Spleen (tissue), 11 donors: ENCODE data around the gene BNIP2. TPM values are rescaled to one million over a fixed set of nuclear protein-coding genes. Genes with fewer than 3 reads are reported as not detected.

Experiments used
- DNase-seq: peaks from one replicate; pipeline ENCODE4 v3.0.0-alpha.2; 2020
- H3K27ac ChIP-seq, 8 donors: fragments of 200-600 bp; sonication (generic) in 7 of 8; 1 replicate in 4 of 8; 2 replicates in 4 of 8; pipeline versions ENCODE4 v1.5.0 to v1.8.0; 2016 to 2021; ENCODE audit warnings: inconsistent platforms in 4 of 8, mild to moderate bottlenecking in 4 of 8, moderate library complexity in 1 of 8
- H3K27me3 ChIP-seq, 7 donors: fragments of 200-600 bp; sonication (generic) in 6 of 7; replicated peaks in 1 of 7; 1 replicate in 4 of 7; 2 replicates in 3 of 7; pipeline versions ENCODE4 v1.5.0 to v1.8.0; 2016 to 2021; ENCODE audit warnings: inconsistent platforms in 3 of 7, mild to moderate bottlenecking in 1 of 7
- H3K36me3 ChIP-seq, 6 donors: fragments of 200-600 bp; sonication (generic) in 5 of 6; 1 replicate in 4 of 6; 2 replicates in 2 of 6; pipeline versions ENCODE4 v1.5.0 to v1.8.0; 2016 to 2021; ENCODE audit warnings: inconsistent platforms in 2 of 6
- H3K4me1 ChIP-seq, 6 donors: fragments of 200-600 bp; sonication (generic) in 5 of 6; 1 replicate in 3 of 6; 2 replicates in 3 of 6; pipeline versions ENCODE4 v1.5.0 to v1.8.0; 2016 to 2021; ENCODE audit warnings: inconsistent platforms in 3 of 6
- H3K4me3 ChIP-seq, 8 donors: fragments of 200-600 bp; sonication (generic) in 7 of 8; 1 replicate in 4 of 8; 2 replicates in 4 of 8; pipeline versions ENCODE4 v1.5.0 to v1.8.0; 2016 to 2021; ENCODE audit warnings: inconsistent platforms in 4 of 8, mild to moderate bottlenecking in 4 of 8, moderate library complexity in 2 of 8
- H3K9me3 ChIP-seq, 8 donors: fragments of 200-600 bp; sonication (generic) in 7 of 8; 1 replicate in 4 of 8; 2 replicates in 4 of 8; pipeline versions ENCODE4 v1.5.0 to v1.8.0; 2016 to 2021; ENCODE audit warnings: inconsistent platforms in 4 of 8
- POLR2A ChIP-seq, 3 donors: fragments of 450-650 bp; IDR thresholded peaks; one replicate each; pipeline ENCODE4 v1.5.1; 2017; ENCODE audit warnings: antibody characterized with exemption in 3 of 3, mild to moderate bottlenecking in 1 of 3
- POLR2AphosphoS5 ChIP-seq, 3 donors: sonication (generic); formaldehyde crosslinking; IDR thresholded peaks; one replicate each; pipeline ENCODE4 v1.5.1; 2017; ENCODE audit warnings: antibody characterized with exemption in 3 of 3
- WGBS, 5 donors: extraction: QIAGEN DNeasy Blood & Tissue Kit in 3 of 5; methylation state at CpG; one replicate each; pipeline versions ENCODE4 v1.1.5 to v1.1.7; 2013 to 2018; 5-methylcytosine and 5-hydroxymethylcytosine counted together
- intact Hi-C: fragments of 100-400 bp; cut with DNase I; formaldehyde crosslinking; loops from one replicate; pipeline ENCODE4 v1.15.0; 2023; ENCODE audit warnings: low total_unique reads
- polyA plus RNA-seq, 3 donors: library from polyadenylated mRNA; stranded (reverse); fragments of 200-250 nt; gene quantifications; one replicate each; pipeline ENCODE4 v1.2.1, GENCODE V29; 2013
- total RNA-seq, 7 donors: library from RNA; depleted of rRNA in 3 of 7; stranded (reverse); fragments of >200 nt in 3 of 7; fragmentation: NEBNext Ultra II Directional in 4 of 7; extraction: Animal tissue kit (Norgen Biotek cat#: 25700) in 4 of 7; gene quantifications; one replicate each; pipeline versions ENCODE4 v1.1.0 to v1.2.1, GENCODE V29; 2016 to 2021
- TF ChIP-seq, protein P1 (sequence below), 11 experiments: fragments of 200-600 bp in 7 of 11; fragments of 450-650 bp in 4 of 11; sonication (generic) in 4 of 11; IDR thresholded peaks in 8 of 11; conservative IDR thresholded peaks in 3 of 11; 1 replicate in 7 of 11; 2 replicates in 4 of 11; pipeline versions ENCODE4 v1.4.0 to v1.8.0; 2016 to 2021; ENCODE audit warnings: antibody characterized with exemption in 11 of 11, inconsistent platforms in 4 of 11, mild to moderate bottlenecking in 1 of 11
- donor health status: healthy with polysubstance abuse.
- donor health status: DM: no; HTN: no; CAD: no; lungs with moderate emphysema.
- donor health status: DM: no; HTN: no; CAD: no.
- donor health status: Bipolar disorder and iron deficiency.
- donor health status: healthy.
- donor health status: DM: no; HTN: no; CAD: no.
- donor health status: DM: yes; HTN: yes; CAD: no.

The BNIP2 gene
- total and polyA plus RNA-seq, 10 donors: 34.1 to 232 (median 107) TPM

DNA sequence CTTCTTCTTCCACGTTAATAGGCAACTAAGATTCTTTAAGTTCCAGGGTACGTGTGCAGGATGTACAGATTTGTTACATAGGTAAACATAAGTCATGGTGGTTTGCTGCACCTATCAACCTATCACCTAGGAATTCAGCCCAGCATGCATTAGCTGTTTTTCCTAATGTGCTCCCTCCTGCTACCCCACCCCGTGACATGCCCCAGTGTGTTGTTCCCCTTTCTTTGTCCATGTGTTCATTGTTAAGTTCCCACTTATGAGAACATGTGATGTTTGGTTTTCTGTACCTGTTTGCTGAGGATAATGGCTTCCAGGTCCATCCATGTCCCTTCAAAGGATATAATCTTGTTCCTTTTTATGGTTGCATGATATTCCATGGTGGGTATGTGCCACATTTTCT, 52.9 kb downstream of the BNIP2 start:
- Histone ChIP-seq H3K36me3 (peaks cover 0 to 58% (median 25%) of the 10 kb centered on the region in 6 donors), H3K27me3 (no peaks in the 10 kb centered on the region), H3K4me1 (no peaks in the 10 kb centered on the region), H3K4me3 (no peak overlapping the region), H3K9me3 (no peaks in the 10 kb centered on the region), H3K27ac (no peak overlapping the region)
- no peak for TF ChIP-seq POLR2AphosphoS5 (IDR thresholded peaks at IDR 0.05)
- TF ChIP-seq, protein P1, sequence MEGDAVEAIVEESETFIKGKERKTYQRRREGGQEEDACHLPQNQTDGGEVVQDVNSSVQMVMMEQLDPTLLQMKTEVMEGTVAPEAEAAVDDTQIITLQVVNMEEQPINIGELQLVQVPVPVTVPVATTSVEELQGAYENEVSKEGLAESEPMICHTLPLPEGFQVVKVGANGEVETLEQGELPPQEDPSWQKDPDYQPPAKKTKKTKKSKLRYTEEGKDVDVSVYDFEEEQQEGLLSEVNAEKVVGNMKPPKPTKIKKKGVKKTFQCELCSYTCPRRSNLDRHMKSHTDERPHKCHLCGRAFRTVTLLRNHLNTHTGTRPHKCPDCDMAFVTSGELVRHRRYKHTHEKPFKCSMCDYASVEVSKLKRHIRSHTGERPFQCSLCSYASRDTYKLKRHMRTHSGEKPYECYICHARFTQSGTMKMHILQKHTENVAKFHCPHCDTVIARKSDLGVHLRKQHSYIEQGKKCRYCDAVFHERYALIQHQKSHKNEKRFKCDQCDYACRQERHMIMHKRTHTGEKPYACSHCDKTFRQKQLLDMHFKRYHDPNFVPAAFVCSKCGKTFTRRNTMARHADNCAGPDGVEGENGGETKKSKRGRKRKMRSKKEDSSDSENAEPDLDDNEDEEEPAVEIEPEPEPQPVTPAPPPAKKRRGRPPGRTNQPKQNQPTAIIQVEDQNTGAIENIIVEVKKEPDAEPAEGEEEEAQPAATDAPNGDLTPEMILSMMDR (IDR thresholded peaks at IDR 0.05 in 8 of 11, conservative IDR thresholded peaks at IDR 0.05 in 3 of 11): no peak
- WGBS, 5 donors: 78 to 88% (median 86%) methylated on average over 3 of the region's 3 CpGs
- intact Hi-C loops: no loop called here
- no peak for DNase-seq

DNA sequence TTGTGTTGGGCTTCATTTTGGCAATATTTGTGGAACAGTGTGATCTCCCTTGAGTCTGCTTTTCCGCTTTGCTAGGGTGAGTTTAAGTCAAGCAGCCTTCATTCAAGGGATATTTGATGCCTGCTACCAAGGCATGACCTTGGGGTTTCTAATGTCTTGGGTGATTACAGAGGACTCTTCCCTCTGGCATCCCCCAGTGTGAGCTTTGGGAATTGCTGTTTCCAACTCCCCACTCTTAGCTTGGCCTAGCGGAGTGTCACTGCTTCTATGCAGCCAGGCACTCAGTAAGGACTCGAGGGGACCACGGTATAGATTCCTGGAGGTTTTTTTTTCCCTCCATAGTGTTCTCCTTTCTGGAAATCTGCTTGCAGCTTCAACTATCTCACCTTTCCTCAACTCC, 56.4 kb downstream of the BNIP2 start:
- H3K36me3 ChIP-seq: peaks cover 0 to 23% (median 6%) of the 10 kb centered on the region in 6 donors
- TF ChIP-seq, protein P1 (IDR thresholded peaks at IDR 0.05 in 8 of 11, conservative IDR thresholded peaks at IDR 0.05 in 3 of 11): no peak
- no peak for TF ChIP-seq POLR2AphosphoS5 (IDR thresholded peaks at IDR 0.05)
- TF ChIP-seq POLR2A (IDR thresholded peaks at IDR 0.05): no peak
- H3K4me3 ChIP-seq: no peak overlapping the region
- no peaks in the 10 kb centered on the region for H3K27me3 ChIP-seq
- no peak for DNase-seq
- H3K27ac ChIP-seq: no peak overlapping the region
- no peaks in the 10 kb centered on the region for H3K4me1 ChIP-seq
- WGBS, 5 donors: 75 to 86% (median 80%) methylated on average over 4 of the region's 4 CpGs
- intact Hi-C loops: no loop called here
- no peaks in the 10 kb centered on the region for H3K9me3 ChIP-seq

DNA sequence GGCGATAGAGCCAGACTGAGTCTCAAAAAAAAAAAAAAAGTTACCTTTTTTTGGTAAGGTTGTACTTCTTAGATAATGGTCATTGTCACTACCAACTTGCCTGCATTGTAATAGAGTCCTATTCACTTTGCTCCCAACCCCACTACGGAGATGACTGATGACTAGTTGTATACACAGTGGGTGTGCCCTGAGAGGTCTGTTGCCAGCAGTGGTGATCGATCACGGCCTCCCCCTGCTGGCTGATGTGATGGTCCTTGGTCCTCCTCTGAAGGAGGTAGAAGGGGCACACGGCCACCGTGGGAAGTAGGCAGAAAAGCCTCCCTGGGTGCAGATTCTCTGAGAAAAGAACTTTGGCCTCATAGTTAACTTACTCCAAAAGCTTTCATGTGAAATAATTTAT, 66.8 kb downstream of the BNIP2 start:
- H3K4me1 ChIP-seq: no peaks in the 10 kb centered on the region
- 19 to 30% (median 24%) methylated on average over 6 of the region's 6 CpGs for WGBS, 5 donors
- no peak overlapping the region for H3K4me3 ChIP-seq
- peaks cover 0 to 9% (median 0%) of the 10 kb centered on the region in 7 donors for H3K27me3 ChIP-seq
- H3K36me3 ChIP-seq: no peaks in the 10 kb centered on the region
- peak; percentile 79 for DNase-seq
- no peak for TF ChIP-seq POLR2A (IDR thresholded peaks at IDR 0.05)
- TF ChIP-seq, protein P1 (IDR thresholded peaks at IDR 0.05 in 8 of 11, conservative IDR thresholded peaks at IDR 0.05 in 3 of 11): peak in 7 of 11 experiments; percentile 5 to 51 (median 32)
- no peaks in the 10 kb centered on the region for H3K9me3 ChIP-seq
- intact Hi-C loops: loop anchor here (10.0 kb wide), 1 partner anchor 67 kb away; no protein-coding TSS in a partner anchor
- H3K27ac ChIP-seq: no peak overlapping the region

DNA sequence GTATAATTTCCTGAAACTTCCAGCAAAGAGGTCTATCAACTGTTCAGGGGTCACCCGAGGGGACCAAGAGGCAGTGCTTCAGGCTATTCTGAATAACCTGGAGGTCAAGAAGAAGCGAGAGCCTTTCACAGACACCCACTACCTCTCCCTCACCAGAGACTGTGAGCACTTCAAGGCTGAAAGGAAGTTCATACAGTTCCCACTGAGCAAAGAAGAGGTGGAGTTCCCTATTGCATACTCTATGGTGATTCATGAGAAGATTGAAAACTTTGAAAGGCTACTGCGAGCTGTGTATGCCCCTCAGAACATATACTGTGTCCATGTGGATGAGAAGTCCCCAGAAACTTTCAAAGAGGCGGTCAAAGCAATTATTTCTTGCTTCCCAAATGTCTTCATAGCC, 70.7 kb downstream of the BNIP2 start:
- TF ChIP-seq, protein P1 (IDR thresholded peaks at IDR 0.05 in 8 of 11, conservative IDR thresholded peaks at IDR 0.05 in 3 of 11): no peak
- no peak for TF ChIP-seq POLR2A (IDR thresholded peaks at IDR 0.05)
- no peak for TF ChIP-seq POLR2AphosphoS5 (IDR thresholded peaks at IDR 0.05)
- Histone ChIP-seq H3K27me3 (peaks cover 0 to 17% (median 0%) of the 10 kb centered on the region in 7 donors), H3K4me3 (no peak overlapping the region), H3K36me3 (no peaks in the 10 kb centered on the region), H3K9me3 (no peaks in the 10 kb centered on the region), H3K27ac (no peak overlapping the region), H3K4me1 (peaks cover 0 to 7% (median 0%) of the 10 kb centered on the region in 6 donors)
- 67 to 83% (median 78%) methylated on average over 4 of the region's 4 CpGs for WGBS, 5 donors
- intact Hi-C loops: no loop called here
- no peak for DNase-seq
